Keratinocyte (primary cell): ENCODE data around the gene SHROOM3. TPM values are rescaled to one million over a fixed set of nuclear protein-coding genes. Genes with fewer than 3 reads are reported as not detected.

Experiments
- DNase-seq: peaks from one replicate; pipeline ENCODE4 v3.0.0-alpha.2; 2011; ENCODE audit warnings: low read depth, missing footprints, low spot score
- FAIRE-seq: peaks from 2 replicates; lab custom pipeline; 2011; peaks lifted over from hg19 to GRCh38; lab: Jason Lieb, UNC
- H2AFZ ChIP-seq: 2 replicates; pipeline ENCODE4 v1.6.0; 2012; ENCODE audit warnings: low read length, control low read depth, inconsistent platforms; ENCODE audit not compliant: control insufficient read depth
- H3K27ac ChIP-seq: 2 replicates; pipeline ENCODE4 v1.5.1; 2011; ENCODE audit warnings: low read length; ENCODE audit not compliant: control insufficient read depth, insufficient read depth
- H3K27me3 ChIP-seq: 3 replicates; pipeline ENCODE4 v1.6.0; 2011; ENCODE audit warnings: low read length; ENCODE audit not compliant: control insufficient read depth, insufficient read depth; ENCODE audit errors: extremely low read depth
- H3K36me3 ChIP-seq, 2 experiments: 2 replicates in 1 of 2; 3 replicates in 1 of 2; pipeline ENCODE4 v1.5.1; 2011; ENCODE audit warnings: low read length in 2 of 2, mild to moderate bottlenecking in 1 of 2; ENCODE audit not compliant: control insufficient read depth in 2 of 2, insufficient read depth in 2 of 2; ENCODE audit errors: extremely low read depth in 1 of 2
- H3K4me1 ChIP-seq: 3 replicates; pipeline ENCODE4 v1.5.1; 2011; ENCODE audit warnings: low read length; ENCODE audit not compliant: control insufficient read depth, insufficient read depth; ENCODE audit errors: extremely low read depth
- H3K4me2 ChIP-seq: 3 replicates; pipeline ENCODE4 v1.6.0; 2011; ENCODE audit warnings: low read depth, low read length; ENCODE audit not compliant: control insufficient read depth, insufficient read depth; ENCODE audit errors: extremely low read depth
- H3K4me3 ChIP-seq, 3 experiments: fragments of 200-600 bp in 1 of 3; sonication (generic) in 1 of 3; 2 replicates in 2 of 3; 3 replicates in 1 of 3; pipeline ENCODE4 v1.5.1; 2011 to 2016; ENCODE audit warnings: low read length in 3 of 3, mild to moderate bottlenecking in 3 of 3, control low read depth in 2 of 3, inconsistent platforms in 1 of 3, low read depth in 1 of 3, mixed read lengths in 1 of 3, mixed run types in 1 of 3, moderate library complexity in 1 of 3; ENCODE audit not compliant: control insufficient read depth in 2 of 3, insufficient read depth in 2 of 3; ENCODE audit errors: extremely low read depth in 1 of 3
- H3K79me2 ChIP-seq: 2 replicates; pipeline ENCODE4 v1.6.0; 2012; ENCODE audit warnings: low read length; ENCODE audit not compliant: control insufficient read depth, insufficient read depth
- H3K9ac ChIP-seq: 3 replicates; pipeline ENCODE4 v1.6.0; 2011; ENCODE audit warnings: low read length; ENCODE audit not compliant: control insufficient read depth, insufficient read depth; ENCODE audit errors: extremely low read depth
- H3K9me1 ChIP-seq: 3 replicates; pipeline ENCODE4 v1.6.0; 2011; ENCODE audit warnings: low read length; ENCODE audit not compliant: control insufficient read depth, insufficient read depth; ENCODE audit errors: extremely low read depth
- H3K9me3 ChIP-seq: 2 replicates; pipeline ENCODE4 v1.5.1; 2012; ENCODE audit warnings: low read depth, low read length; ENCODE audit not compliant: control insufficient read depth
- H4K20me1 ChIP-seq: 3 replicates; pipeline ENCODE4 v1.6.0; 2011; ENCODE audit warnings: low read length; ENCODE audit not compliant: control insufficient read depth, insufficient read depth; ENCODE audit errors: extremely low read depth
- EZH2 ChIP-seq: IDR thresholded peaks from one replicate; pipeline ENCODE4 v1.6.1; 2012; ENCODE audit warnings: inconsistent platforms, mild to moderate bottlenecking, low read length, moderate library complexity
- dilution Hi-C: fragments of 300-500 bp; cut with MboI; formaldehyde crosslinking; loops from one replicate; pipeline ENCODE4 v1.7.0; 2020; ENCODE audit warnings: low sequenced_read_pairs; ENCODE audit not compliant: extremely low pct_ligation_motif_present
- polyA plus RNA-seq, 5 experiments: library from polyadenylated mRNA; depleted of rRNA in 3 of 5; stranded (reverse) in 3 of 5; stranded (forward) in 1 of 5; unstranded in 1 of 5; fragments of >200 nt; gene quantifications; 1 replicate in 1 of 5; 2 replicates in 3 of 5; 3 replicates in 1 of 5; pipeline versions ENCODE4 v1.2.1 to v1.2.3, GENCODE V29; 2011 to 2012; ENCODE audit warnings: missing spikeins in 2 of 5, low read depth in 1 of 5, low replicate concordance in 1 of 5
- TF ChIP-seq, protein P1 (sequence below), 3 experiments: IDR thresholded peaks in 1 of 3; conservative IDR thresholded peaks in 1 of 3; optimal IDR thresholded peaks in 1 of 3; 2 replicates in 2 of 3; 3 replicates in 1 of 3; pipeline versions ENCODE3 to v1.5.1; 2011; ENCODE audit warnings: low read length in 3 of 3, mild to moderate bottlenecking in 3 of 3, moderate library complexity in 2 of 3, control low read depth in 1 of 3, inconsistent platforms in 1 of 3; ENCODE audit not compliant: insufficient read depth in 2 of 3; ENCODE audit errors: extremely low read depth in 1 of 3

Gene SHROOM3
- polyA plus RNA-seq, 1 donor (not counting 4 experiments of a cell fraction or from before 2014, with no cell fraction given), result 4.9 TPM

GRCh38 chr4:76563454-76564122, 128.6 kb downstream of the SHROOM3 start:
- FAIRE-seq (no peak), DNase-seq (no peak)
- H3K4me2 ChIP-seq, result no peak overlapping the region
- TF ChIP-seq, protein P1, sequence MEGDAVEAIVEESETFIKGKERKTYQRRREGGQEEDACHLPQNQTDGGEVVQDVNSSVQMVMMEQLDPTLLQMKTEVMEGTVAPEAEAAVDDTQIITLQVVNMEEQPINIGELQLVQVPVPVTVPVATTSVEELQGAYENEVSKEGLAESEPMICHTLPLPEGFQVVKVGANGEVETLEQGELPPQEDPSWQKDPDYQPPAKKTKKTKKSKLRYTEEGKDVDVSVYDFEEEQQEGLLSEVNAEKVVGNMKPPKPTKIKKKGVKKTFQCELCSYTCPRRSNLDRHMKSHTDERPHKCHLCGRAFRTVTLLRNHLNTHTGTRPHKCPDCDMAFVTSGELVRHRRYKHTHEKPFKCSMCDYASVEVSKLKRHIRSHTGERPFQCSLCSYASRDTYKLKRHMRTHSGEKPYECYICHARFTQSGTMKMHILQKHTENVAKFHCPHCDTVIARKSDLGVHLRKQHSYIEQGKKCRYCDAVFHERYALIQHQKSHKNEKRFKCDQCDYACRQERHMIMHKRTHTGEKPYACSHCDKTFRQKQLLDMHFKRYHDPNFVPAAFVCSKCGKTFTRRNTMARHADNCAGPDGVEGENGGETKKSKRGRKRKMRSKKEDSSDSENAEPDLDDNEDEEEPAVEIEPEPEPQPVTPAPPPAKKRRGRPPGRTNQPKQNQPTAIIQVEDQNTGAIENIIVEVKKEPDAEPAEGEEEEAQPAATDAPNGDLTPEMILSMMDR (optimal IDR thresholded peaks at IDR 0.05 in 1 of 3, IDR thresholded peaks at IDR 0.05 in 1 of 3, conservative IDR thresholded peaks at IDR 0.05 in 1 of 3; ENCODE audit: extremely low read depth in 1 of 3, insufficient read depth in 2 of 3, low read length in 3 of 3), result no peak
- no peak for TF ChIP-seq EZH2
- no peak overlapping the region for H3K4me3 ChIP-seq
- no peaks in the 10 kb centered on the region for H3K4me1 ChIP-seq
- no peak overlapping the region for H3K9ac ChIP-seq
- H2AFZ ChIP-seq, result no peak overlapping the region
- H3K9me1 ChIP-seq, result no peaks in the 10 kb centered on the region
- H4K20me1 ChIP-seq, result no peaks in the 10 kb centered on the region
- H3K27ac ChIP-seq, result no peak overlapping the region
- H3K79me2 ChIP-seq, result no peaks in the 10 kb centered on the region
- no peaks in the 10 kb centered on the region for H3K36me3 ChIP-seq
- no peaks in the 10 kb centered on the region for H3K27me3 ChIP-seq
- H3K9me3 ChIP-seq, result no peaks in the 10 kb centered on the region
- dilution Hi-C loops, result no loop called here

- Histone ChIP-seq H4K20me1 (no peaks in the 10 kb centered on the region), H3K9me1 (no peaks in the 10 kb centered on the region), H3K4me1 (no peaks in the 10 kb centered on the region), H3K79me2 (no peaks in the 10 kb centered on the region), H3K4me3 (no peak overlapping the region), H3K4me2 (no peak overlapping the region), H3K9ac (no peak overlapping the region), H3K27ac (no peak overlapping the region), H2AFZ (no peak overlapping the region), H3K9me3 (no peaks in the 10 kb centered on the region), H3K36me3 (no peaks in the 10 kb centered on the region), H3K27me3 (no peaks in the 10 kb centered on the region)
- dilution Hi-C loops, result no loop called here
- FAIRE-seq, result no peak
- DNase-seq, result no peak
- TF ChIP-seq, protein P1 (optimal IDR thresholded peaks at IDR 0.05 in 1 of 3, IDR thresholded peaks at IDR 0.05 in 1 of 3, conservative IDR thresholded peaks at IDR 0.05 in 1 of 3; ENCODE audit: extremely low read depth in 1 of 3, insufficient read depth in 2 of 3, low read length in 3 of 3), result no peak
- no peak for TF ChIP-seq EZH2
Observed at GRCh38 chr4:76564123-76564915, 129.3 kb downstream of the SHROOM3 start.
